Measurements from ENCODE around the gene IGSF11. TPM values are rescaled to one million over a fixed set of nuclear protein-coding genes. Genes with fewer than 3 reads are reported as not detected.

IGSF11 gene
- total and polyA plus RNA-seq, 9 of the 15 experiments (the other 6 are each of a cell fraction or from before 2014, with no cell fraction given) = 1.2 to 2.8 (median 1.7) TPM

DNA sequence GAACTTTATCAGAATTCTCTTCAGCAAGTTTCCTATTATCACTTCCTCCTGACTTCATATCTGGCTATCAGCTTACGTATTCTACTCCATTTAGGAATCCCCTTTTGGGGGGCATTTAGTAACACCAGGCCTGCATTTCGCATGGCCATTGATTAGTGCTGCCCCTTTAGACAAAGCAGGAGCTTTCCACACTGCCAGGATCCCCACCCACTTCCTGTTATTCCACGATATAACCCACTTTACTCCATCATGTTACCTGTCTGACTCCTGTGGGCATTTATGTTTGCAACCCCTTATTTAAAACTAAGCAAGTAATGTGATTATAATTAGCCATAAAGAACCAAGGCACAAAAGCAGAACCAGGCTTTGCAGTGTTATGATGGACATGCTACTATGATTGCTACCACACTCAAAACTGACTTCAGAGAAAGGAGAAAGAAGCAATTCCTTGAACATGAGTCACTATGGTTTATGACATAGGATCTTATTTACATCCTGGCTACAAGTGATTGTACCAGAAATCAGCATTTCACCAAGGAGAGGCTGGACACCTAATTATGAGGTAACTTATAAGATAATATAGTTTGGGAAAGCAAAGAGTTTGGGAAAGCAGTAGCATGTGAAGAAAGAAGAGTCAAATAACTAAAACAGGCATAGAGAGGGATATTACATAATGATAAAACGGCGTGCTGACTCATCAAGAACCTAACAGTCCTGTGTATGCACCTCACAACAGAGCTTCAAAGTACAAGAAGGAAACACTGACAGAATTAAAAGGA lies 96.3 kb downstream of the IGSF11 start (continued):
- TF ChIP-seq, protein P1, sequence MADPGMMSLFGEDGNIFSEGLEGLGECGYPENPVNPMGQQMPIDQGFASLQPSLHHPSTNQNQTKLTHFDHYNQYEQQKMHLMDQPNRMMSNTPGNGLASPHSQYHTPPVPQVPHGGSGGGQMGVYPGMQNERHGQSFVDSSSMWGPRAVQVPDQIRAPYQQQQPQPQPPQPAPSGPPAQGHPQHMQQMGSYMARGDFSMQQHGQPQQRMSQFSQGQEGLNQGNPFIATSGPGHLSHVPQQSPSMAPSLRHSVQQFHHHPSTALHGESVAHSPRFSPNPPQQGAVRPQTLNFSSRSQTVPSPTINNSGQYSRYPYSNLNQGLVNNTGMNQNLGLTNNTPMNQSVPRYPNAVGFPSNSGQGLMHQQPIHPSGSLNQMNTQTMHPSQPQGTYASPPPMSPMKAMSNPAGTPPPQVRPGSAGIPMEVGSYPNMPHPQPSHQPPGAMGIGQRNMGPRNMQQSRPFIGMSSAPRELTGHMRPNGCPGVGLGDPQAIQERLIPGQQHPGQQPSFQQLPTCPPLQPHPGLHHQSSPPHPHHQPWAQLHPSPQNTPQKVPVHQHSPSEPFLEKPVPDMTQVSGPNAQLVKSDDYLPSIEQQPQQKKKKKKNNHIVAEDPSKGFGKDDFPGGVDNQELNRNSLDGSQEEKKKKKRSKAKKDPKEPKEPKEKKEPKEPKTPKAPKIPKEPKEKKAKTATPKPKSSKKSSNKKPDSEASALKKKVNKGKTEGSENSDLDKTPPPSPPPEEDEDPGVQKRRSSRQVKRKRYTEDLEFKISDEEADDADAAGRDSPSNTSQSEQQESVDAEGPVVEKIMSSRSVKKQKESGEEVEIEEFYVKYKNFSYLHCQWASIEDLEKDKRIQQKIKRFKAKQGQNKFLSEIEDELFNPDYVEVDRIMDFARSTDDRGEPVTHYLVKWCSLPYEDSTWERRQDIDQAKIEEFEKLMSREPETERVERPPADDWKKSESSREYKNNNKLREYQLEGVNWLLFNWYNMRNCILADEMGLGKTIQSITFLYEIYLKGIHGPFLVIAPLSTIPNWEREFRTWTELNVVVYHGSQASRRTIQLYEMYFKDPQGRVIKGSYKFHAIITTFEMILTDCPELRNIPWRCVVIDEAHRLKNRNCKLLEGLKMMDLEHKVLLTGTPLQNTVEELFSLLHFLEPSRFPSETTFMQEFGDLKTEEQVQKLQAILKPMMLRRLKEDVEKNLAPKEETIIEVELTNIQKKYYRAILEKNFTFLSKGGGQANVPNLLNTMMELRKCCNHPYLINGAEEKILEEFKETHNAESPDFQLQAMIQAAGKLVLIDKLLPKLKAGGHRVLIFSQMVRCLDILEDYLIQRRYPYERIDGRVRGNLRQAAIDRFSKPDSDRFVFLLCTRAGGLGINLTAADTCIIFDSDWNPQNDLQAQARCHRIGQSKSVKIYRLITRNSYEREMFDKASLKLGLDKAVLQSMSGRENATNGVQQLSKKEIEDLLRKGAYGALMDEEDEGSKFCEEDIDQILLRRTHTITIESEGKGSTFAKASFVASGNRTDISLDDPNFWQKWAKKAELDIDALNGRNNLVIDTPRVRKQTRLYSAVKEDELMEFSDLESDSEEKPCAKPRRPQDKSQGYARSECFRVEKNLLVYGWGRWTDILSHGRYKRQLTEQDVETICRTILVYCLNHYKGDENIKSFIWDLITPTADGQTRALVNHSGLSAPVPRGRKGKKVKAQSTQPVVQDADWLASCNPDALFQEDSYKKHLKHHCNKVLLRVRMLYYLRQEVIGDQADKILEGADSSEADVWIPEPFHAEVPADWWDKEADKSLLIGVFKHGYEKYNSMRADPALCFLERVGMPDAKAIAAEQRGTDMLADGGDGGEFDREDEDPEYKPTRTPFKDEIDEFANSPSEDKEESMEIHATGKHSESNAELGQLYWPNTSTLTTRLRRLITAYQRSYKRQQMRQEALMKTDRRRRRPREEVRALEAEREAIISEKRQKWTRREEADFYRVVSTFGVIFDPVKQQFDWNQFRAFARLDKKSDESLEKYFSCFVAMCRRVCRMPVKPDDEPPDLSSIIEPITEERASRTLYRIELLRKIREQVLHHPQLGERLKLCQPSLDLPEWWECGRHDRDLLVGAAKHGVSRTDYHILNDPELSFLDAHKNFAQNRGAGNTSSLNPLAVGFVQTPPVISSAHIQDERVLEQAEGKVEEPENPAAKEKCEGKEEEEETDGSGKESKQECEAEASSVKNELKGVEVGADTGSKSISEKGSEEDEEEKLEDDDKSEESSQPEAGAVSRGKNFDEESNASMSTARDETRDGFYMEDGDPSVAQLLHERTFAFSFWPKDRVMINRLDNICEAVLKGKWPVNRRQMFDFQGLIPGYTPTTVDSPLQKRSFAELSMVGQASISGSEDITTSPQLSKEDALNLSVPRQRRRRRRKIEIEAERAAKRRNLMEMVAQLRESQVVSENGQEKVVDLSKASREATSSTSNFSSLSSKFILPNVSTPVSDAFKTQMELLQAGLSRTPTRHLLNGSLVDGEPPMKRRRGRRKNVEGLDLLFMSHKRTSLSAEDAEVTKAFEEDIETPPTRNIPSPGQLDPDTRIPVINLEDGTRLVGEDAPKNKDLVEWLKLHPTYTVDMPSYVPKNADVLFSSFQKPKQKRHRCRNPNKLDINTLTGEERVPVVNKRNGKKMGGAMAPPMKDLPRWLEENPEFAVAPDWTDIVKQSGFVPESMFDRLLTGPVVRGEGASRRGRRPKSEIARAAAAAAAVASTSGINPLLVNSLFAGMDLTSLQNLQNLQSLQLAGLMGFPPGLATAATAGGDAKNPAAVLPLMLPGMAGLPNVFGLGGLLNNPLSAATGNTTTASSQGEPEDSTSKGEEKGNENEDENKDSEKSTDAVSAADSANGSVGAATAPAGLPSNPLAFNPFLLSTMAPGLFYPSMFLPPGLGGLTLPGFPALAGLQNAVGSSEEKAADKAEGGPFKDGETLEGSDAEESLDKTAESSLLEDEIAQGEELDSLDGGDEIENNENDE (IDR thresholded peaks at IDR 0.05; ENCODE audit: low read depth, low read length) = no peak
- TF ChIP-seq FOXA1 (IDR thresholded peaks at IDR 0.05; ENCODE audit: borderline replicate concordance) = no peak
- no peak for TF ChIP-seq TCF7 (IDR thresholded peaks at IDR 0.05; ENCODE audit: borderline replicate concordance)
- no peak for TF ChIP-seq RBM25 (IDR thresholded peaks at IDR 0.05; ENCODE audit: low read depth, low read length, severe bottlenecking)
- TF ChIP-seq RAD21 (CRISPR knock-in tag; conservative IDR thresholded peaks at IDR 0.05 in 1 of 2, IDR thresholded peaks at IDR 0.05 in 1 of 2) = no peak
- TF ChIP-seq ZNF184 (CRISPR knock-in tag; IDR thresholded peaks at IDR 0.05) = no peak
- 0 out of 2 replicates have a peak, but pooled peaks have one; percentile 42 for TF ChIP-seq STAT5A (IDR thresholded peaks at IDR 0.05; ENCODE audit: borderline replicate concordance, low read length)
- TF ChIP-seq KAT7 (CRISPR knock-in tag; IDR thresholded peaks at IDR 0.05; ENCODE audit: borderline replicate concordance) = no peak
- no peak for TF ChIP-seq GTF2F1 (IDR thresholded peaks at IDR 0.05; ENCODE audit: low read depth, low read length)
- TF ChIP-seq FOXP1 (CRISPR knock-in tag; IDR thresholded peaks at IDR 0.05) = no peak
- TF ChIP-seq, protein P2, sequence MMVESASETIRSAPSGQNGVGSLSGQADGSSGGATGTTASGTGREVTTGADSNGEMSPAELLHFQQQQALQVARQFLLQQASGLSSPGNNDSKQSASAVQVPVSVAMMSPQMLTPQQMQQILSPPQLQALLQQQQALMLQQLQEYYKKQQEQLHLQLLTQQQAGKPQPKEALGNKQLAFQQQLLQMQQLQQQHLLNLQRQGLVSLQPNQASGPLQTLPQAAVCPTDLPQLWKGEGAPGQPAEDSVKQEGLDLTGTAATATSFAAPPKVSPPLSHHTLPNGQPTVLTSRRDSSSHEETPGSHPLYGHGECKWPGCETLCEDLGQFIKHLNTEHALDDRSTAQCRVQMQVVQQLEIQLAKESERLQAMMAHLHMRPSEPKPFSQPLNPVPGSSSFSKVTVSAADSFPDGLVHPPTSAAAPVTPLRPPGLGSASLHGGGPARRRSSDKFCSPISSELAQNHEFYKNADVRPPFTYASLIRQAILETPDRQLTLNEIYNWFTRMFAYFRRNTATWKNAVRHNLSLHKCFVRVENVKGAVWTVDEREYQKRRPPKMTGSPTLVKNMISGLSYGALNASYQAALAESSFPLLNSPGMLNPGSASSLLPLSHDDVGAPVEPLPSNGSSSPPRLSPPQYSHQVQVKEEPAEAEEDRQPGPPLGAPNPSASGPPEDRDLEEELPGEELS (CRISPR knock-in tag; IDR thresholded peaks at IDR 0.05; ENCODE audit: borderline replicate concordance) = no peak
- no peak for TF ChIP-seq KDM2B (CRISPR knock-in tag; IDR thresholded peaks at IDR 0.05)
- TF ChIP-seq IFI16 (CRISPR knock-in tag; IDR thresholded peaks at IDR 0.05) = no peak
- TF ChIP-seq ZBTB17 (CRISPR knock-in tag; IDR thresholded peaks at IDR 0.05) = no peak
- TF ChIP-seq TAF9B (IDR thresholded peaks at IDR 0.05; ENCODE audit: partially characterized antibody) = peak; percentile 15
